DOHH2 (cell line): ENCODE results near the gene MAK.

Experiments
- H3F3A ChIP-seq: fragments of 200-600 bp; sonication (generic), shearing (Covaris generic); 2 replicates; pipeline ENCODE4 v1.6.0; 2016; ENCODE audit warnings: antibody characterized with exemption, mild to moderate bottlenecking; ENCODE audit not compliant: control insufficient read depth, insufficient read depth
- H3K27ac ChIP-seq: fragments of 200-600 bp; sonication (generic); 2 replicates; pipeline ENCODE4 v1.5.1; 2014; ENCODE audit warnings: low read depth, mild to moderate bottlenecking, low read length, moderate library complexity
- H3K27me3 ChIP-seq: fragments of 200-600 bp; sonication (generic); 2 replicates; pipeline ENCODE4 v1.6.1; 2014; ENCODE audit warnings: mild to moderate bottlenecking, low read length, mixed read lengths; ENCODE audit not compliant: control insufficient read depth
- H3K36me3 ChIP-seq: fragments of 200-600 bp; sonication (generic); 2 replicates; pipeline ENCODE4 v1.6.1; 2014; ENCODE audit warnings: mild to moderate bottlenecking, low read length, moderate library complexity, mixed read lengths; ENCODE audit not compliant: control insufficient read depth
- H3K4me1 ChIP-seq: fragments of 200-600 bp; sonication (generic); 2 replicates; pipeline ENCODE4 v1.6.1; 2014; ENCODE audit warnings: mild to moderate bottlenecking, low read length, mixed read lengths; ENCODE audit not compliant: control insufficient read depth
- H3K4me2 ChIP-seq: fragments of 200-600 bp; sonication (generic); 2 replicates; pipeline ENCODE4 v1.6.0; 2014; ENCODE audit warnings: mild to moderate bottlenecking, low read length, moderate library complexity
- H3K4me3 ChIP-seq: fragments of 200-600 bp; sonication (generic); 2 replicates; pipeline ENCODE4 v1.5.1; 2014; ENCODE audit warnings: mild to moderate bottlenecking, low read length, mixed read lengths
- H3K79me2 ChIP-seq: fragments of 200-600 bp; sonication (generic); 2 replicates; pipeline ENCODE4 v1.6.1; 2014; ENCODE audit warnings: mild to moderate bottlenecking, low read length, mixed read lengths; ENCODE audit not compliant: control insufficient read depth
- H3K9me2 ChIP-seq: fragments of 200-600 bp; sonication (generic); replicated peaks from 2 replicates; pipeline ENCODE4 v1.6.1; 2014; ENCODE audit warnings: mild to moderate bottlenecking, low read length, mixed read lengths; ENCODE audit not compliant: control insufficient read depth
- H3K9me3 ChIP-seq: fragments of 200-600 bp; sonication (generic); 2 replicates; pipeline ENCODE4 v1.6.1; 2014; ENCODE audit warnings: antibody characterized with exemption, low read length, mixed read lengths; ENCODE audit not compliant: control insufficient read depth, insufficient read depth
- H4K20me1 ChIP-seq: fragments of 200-600 bp; sonication (generic); 2 replicates; pipeline ENCODE4 v1.6.0; 2014; ENCODE audit warnings: low read depth, mild to moderate bottlenecking, antibody characterized with exemption, low read length, moderate library complexity; ENCODE audit not compliant: control insufficient read depth, insufficient read depth
- CTCF ChIP-seq: fragments of 200-600 bp; sonication (generic); IDR thresholded peaks from one replicate; pipeline ENCODE4 v1.5.1; 2014; ENCODE audit warnings: antibody characterized with exemption, mild to moderate bottlenecking, low read depth, low read length; ENCODE audit not compliant: poor library complexity, severe bottlenecking
- EZH2phosphoT487 ChIP-seq: fragments of 200-600 bp; sonication (generic); IDR thresholded peaks from 2 replicates; pipeline ENCODE4 v1.6.1; 2017; ENCODE audit warnings: borderline replicate concordance, mild to moderate bottlenecking, antibody characterized with exemption, low read length, moderate library complexity, mixed read lengths

Gene MAK

DNA sequence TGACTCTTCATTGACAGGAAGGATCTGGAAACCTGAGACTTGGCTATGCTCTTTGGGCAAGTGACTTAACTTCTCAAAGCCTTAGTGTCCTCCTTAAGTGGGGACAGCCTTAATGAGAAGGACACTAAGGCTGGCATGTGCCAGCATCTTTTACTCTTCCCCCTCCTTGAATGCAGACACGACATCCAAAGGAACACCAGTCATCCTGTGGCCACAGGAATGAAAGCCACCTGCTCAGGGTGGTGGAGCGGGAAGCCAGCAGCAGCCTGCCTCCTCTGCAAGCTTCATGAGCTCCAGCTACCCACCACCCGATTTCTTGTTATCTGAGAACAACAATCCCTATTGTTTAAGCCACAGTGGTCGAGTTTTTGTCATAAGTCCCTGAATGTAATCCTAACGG, 46.2 kb downstream of the MAK start:
- H3K9me3 ChIP-seq: no peaks in the 10 kb centered on the region
- no peak for TF ChIP-seq CTCF
- no peaks in the 10 kb centered on the region for H3K36me3 ChIP-seq
- no peaks in the 10 kb centered on the region for H3K27me3 ChIP-seq
- H3K4me2 ChIP-seq: no peak overlapping the region
- H4K20me1 ChIP-seq: no peaks in the 10 kb centered on the region
- H3K79me2 ChIP-seq: no peaks in the 10 kb centered on the region
- H3K9me2 ChIP-seq: no peaks in the 10 kb centered on the region
- no peaks in the 10 kb centered on the region for H3F3A ChIP-seq
- H3K4me3 ChIP-seq: no peak overlapping the region
- H3K27ac ChIP-seq: no peak overlapping the region
- no peaks in the 10 kb centered on the region for H3K4me1 ChIP-seq

DNA sequence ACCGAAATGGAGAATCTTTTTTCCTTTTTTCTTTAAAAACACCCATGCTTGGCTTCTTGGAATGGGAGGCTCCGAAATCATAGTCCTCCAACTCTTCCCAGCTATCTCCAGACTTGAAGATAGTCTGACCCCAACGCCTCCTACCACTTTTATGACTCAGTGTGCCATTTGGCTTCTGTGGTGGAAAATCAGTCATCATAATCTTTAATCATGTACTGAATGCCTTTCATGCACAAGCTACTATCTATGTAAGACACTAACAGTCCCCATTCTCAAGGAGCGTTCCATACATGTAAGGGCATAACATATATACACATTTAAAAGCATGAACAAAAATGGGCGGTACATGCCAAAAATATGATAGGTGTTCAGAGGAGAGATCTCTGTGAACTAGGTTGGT, 46.7 kb downstream of the MAK start:
- Histone ChIP-seq H4K20me1 (no peaks in the 10 kb centered on the region), H3K36me3 (no peaks in the 10 kb centered on the region), H3K27ac (no peak overlapping the region), H3K79me2 (no peaks in the 10 kb centered on the region), H3K4me2 (no peak overlapping the region), H3K4me3 (no peak overlapping the region), H3K4me1 (no peaks in the 10 kb centered on the region), H3F3A (no peaks in the 10 kb centered on the region), H3K9me2 (no peaks in the 10 kb centered on the region), H3K9me3 (no peaks in the 10 kb centered on the region), H3K27me3 (no peaks in the 10 kb centered on the region)
- TF ChIP-seq EZH2phosphoT487 (no peak), CTCF (no peak)

DNA sequence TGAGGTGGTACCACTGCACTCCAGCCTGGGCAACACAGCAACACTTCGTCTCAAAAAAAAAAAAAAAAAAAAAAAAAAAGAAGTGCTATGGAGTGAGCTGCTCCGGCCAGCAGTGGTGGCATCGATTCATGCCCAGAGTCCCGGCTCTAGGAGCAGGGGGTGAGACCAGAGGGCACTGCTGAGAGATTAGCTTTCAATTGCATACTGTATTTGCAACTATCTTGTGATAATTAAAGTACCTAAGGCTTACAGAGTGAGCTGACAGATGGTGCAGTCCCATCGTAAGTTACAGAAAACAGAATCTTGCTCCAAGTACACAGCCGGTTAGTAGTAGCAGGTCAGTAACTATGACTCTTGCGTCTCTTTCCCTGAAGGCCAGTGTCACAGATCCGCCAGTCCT, 59.3 kb downstream of the MAK start:
- H3K27ac ChIP-seq: no peak overlapping the region
- H3K27me3 ChIP-seq: no peaks in the 10 kb centered on the region
- no peak overlapping the region for H3K4me2 ChIP-seq
- no peaks in the 10 kb centered on the region for H3K4me1 ChIP-seq
- no peaks in the 10 kb centered on the region for H3F3A ChIP-seq
- no peaks in the 10 kb centered on the region for H3K79me2 ChIP-seq
- H3K9me2 ChIP-seq: no peaks in the 10 kb centered on the region
- H3K4me3 ChIP-seq: no peak overlapping the region
- no peaks in the 10 kb centered on the region for H4K20me1 ChIP-seq
- no peak for TF ChIP-seq CTCF
- no peak for TF ChIP-seq EZH2phosphoT487
- no peaks in the 10 kb centered on the region for H3K9me3 ChIP-seq
- no peaks in the 10 kb centered on the region; the same call in 1 of the 2 replicates for H3K36me3 ChIP-seq

GRCh38 chr6:10778230-10778629, 60.1 kb downstream of the MAK start:
- Histone ChIP-seq H3K4me3 (no peak overlapping the region), H3K27me3 (no peaks in the 10 kb centered on the region), H3K79me2 (no peaks in the 10 kb centered on the region), H3F3A (peaks cover 1% of the 10 kb centered on the region; the same call in 1 of the 2 replicates), H3K9me2 (no peaks in the 10 kb centered on the region), H3K4me1 (no peaks in the 10 kb centered on the region), H4K20me1 (no peaks in the 10 kb centered on the region), H3K9me3 (no peaks in the 10 kb centered on the region), H3K36me3 (no peaks in the 10 kb centered on the region; the same call in 1 of the 2 replicates), H3K27ac (no peak overlapping the region), H3K4me2 (no peak overlapping the region)
- TF ChIP-seq EZH2phosphoT487 (no peak), CTCF (no peak)
